RWPE2 (cell line): ENCODE measurements around the gene LSG1.

Experiments used
- ATAC-seq: fragments of 200-7000 bp; cut with Tn5 transposase; 3 replicates; pipeline ENCODE4 v1.9.1; 2021; ENCODE audit warnings: low read depth
- DNase-seq: peaks from one replicate; pipeline ENCODE4 v3.0.0-alpha.2; 2020; ENCODE audit warnings: low spot score
- H3K27ac ChIP-seq: fragments of 450-650 bp; 2 replicates; pipeline ENCODE4 v1.5.1; 2017; ENCODE audit warnings: mild to moderate bottlenecking; ENCODE audit not compliant: poor library complexity, severe bottlenecking
- H3K27me3 ChIP-seq: fragments of 250-450 bp; sonication (Bioruptor Pico); 2 replicates; pipeline ENCODE4 v1.5.1; 2021; ENCODE audit warnings: mild to moderate bottlenecking, moderate library complexity; ENCODE audit not compliant: insufficient read depth, poor library complexity, severe bottlenecking
- H3K36me3 ChIP-seq: fragments of 250-450 bp; sonication (Bioruptor Pico); 2 replicates; pipeline ENCODE4 v1.5.1; 2020; ENCODE audit warnings: low read depth, mild to moderate bottlenecking, moderate library complexity
- H3K4me1 ChIP-seq: fragments of 250-450 bp; sonication (Bioruptor Pico); 2 replicates; pipeline ENCODE4 v1.5.1; 2021; ENCODE audit warnings: mild to moderate bottlenecking, moderate library complexity; ENCODE audit not compliant: insufficient read depth, poor library complexity, severe bottlenecking
- H3K4me3 ChIP-seq: fragments of 250-450 bp; sonication (Bioruptor Pico); 2 replicates; pipeline ENCODE4 v1.5.1; 2021; ENCODE audit warnings: mild to moderate bottlenecking, moderate library complexity; ENCODE audit not compliant: severe bottlenecking
- H3K9me3 ChIP-seq: fragments of 250-450 bp; sonication (Bioruptor Pico); 2 replicates; pipeline ENCODE4 v1.5.1; 2021; ENCODE audit warnings: mild to moderate bottlenecking, moderate library complexity; ENCODE audit not compliant: severe bottlenecking
- TF ChIP-seq, protein P1 (sequence below): fragments of 450-650 bp; IDR thresholded peaks from one replicate; pipeline ENCODE4 v1.5.1; 2017; ENCODE audit warnings: mild to moderate bottlenecking, moderate library complexity; ENCODE audit not compliant: poor library complexity, severe bottlenecking

LSG1 gene

DNA sequence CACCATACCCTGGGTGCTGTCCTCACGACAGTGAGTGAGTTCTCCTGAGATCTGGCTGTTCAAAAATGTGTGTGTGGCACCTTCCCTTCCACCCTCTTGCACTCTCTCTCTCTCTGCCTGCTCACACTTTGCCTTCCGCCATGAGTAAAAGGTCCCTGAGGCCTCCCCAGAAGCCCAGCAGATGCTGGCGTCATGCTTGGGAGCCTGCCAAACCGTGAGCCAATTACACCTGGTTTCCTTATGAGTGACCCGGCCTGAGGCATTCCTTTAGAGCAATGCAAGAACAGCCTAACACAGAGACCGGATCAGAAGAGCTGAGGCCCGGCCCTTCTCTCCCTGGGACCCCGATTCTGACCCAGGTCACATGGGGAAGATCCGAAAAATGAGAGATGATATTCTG, 54.2 kb downstream of the LSG1 start:
- DNase-seq (no peak), ATAC-seq (no peak)
- Histone ChIP-seq H3K27ac (no peak overlapping the region), H3K4me1 (no peaks in the 10 kb centered on the region), H3K27me3 (no peaks in the 10 kb centered on the region), H3K4me3 (no peak overlapping the region), H3K9me3 (no peaks in the 10 kb centered on the region), H3K36me3 (0 out of 2 replicates have a peak, but pooled peaks cover 4% of the 10 kb centered on the region)
- TF ChIP-seq, protein P1, sequence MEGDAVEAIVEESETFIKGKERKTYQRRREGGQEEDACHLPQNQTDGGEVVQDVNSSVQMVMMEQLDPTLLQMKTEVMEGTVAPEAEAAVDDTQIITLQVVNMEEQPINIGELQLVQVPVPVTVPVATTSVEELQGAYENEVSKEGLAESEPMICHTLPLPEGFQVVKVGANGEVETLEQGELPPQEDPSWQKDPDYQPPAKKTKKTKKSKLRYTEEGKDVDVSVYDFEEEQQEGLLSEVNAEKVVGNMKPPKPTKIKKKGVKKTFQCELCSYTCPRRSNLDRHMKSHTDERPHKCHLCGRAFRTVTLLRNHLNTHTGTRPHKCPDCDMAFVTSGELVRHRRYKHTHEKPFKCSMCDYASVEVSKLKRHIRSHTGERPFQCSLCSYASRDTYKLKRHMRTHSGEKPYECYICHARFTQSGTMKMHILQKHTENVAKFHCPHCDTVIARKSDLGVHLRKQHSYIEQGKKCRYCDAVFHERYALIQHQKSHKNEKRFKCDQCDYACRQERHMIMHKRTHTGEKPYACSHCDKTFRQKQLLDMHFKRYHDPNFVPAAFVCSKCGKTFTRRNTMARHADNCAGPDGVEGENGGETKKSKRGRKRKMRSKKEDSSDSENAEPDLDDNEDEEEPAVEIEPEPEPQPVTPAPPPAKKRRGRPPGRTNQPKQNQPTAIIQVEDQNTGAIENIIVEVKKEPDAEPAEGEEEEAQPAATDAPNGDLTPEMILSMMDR: no peak

- DNase-seq (no peak), ATAC-seq (no peak)
- H3K27ac ChIP-seq: no peak overlapping the region
- TF ChIP-seq, protein P1: no peak
- 0 out of 2 replicates have a peak, but pooled peaks cover 4% of the 10 kb centered on the region for H3K36me3 ChIP-seq
- H3K4me1 ChIP-seq: no peaks in the 10 kb centered on the region
- no peaks in the 10 kb centered on the region for H3K9me3 ChIP-seq
- no peaks in the 10 kb centered on the region for H3K27me3 ChIP-seq
- H3K4me3 ChIP-seq: no peak overlapping the region
Observed at GRCh38 chr3:194617143-194617671, 54.8 kb downstream of the LSG1 start.

DNA sequence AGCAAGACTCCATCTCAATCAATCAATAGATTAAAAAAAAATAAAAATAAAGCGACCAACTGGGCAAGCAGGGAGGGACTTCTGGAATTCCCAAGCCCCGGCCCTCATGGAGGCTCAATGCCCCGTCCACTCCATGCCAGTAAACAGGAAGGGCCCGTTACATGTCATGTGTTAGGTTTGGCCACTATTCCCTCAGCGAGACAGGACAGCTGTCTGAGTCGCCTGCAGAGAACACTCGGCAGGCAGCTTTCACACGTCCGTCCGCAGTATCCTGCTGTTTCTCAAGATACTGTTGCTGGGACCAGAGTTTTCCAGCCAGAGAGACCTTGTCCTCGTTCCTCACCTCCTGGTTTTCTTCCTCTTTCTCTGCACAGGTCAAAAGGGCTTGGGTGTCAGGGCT, 56.8 kb downstream of the LSG1 start:
- Histone ChIP-seq H3K27me3 (no peaks in the 10 kb centered on the region), H3K4me3 (no peak overlapping the region), H3K27ac (no peak overlapping the region), H3K36me3 (0 out of 2 replicates have a peak, but pooled peaks cover 4% of the 10 kb centered on the region), H3K9me3 (no peaks in the 10 kb centered on the region), H3K4me1 (no peaks in the 10 kb centered on the region)
- no peak for ATAC-seq
- TF ChIP-seq, protein P1: no peak
- no peak for DNase-seq

DNA sequence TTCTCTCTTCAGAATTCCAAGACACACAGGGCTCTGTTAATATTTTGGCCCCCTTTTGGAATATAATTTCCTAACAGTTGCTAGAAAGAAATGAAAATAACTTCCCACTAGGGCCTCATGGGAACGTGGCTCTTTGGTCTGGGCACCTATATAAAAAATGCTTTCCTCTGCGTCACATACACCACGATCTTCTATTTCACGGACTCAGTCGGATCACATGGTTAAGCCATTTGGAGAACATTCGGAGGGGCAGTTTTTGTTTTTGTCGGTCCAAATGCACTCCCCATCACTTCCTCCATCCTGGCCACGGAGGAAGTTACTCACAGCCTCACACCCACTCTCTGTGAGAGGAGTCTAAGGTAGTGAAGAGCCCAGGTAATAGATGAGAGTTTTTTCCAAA, 59.8 kb downstream of the LSG1 start:
- TF ChIP-seq, protein P1: no peak
- Histone ChIP-seq H3K27ac (no peak overlapping the region), H3K36me3 (no peaks in the 10 kb centered on the region), H3K27me3 (no peaks in the 10 kb centered on the region), H3K9me3 (no peaks in the 10 kb centered on the region), H3K4me1 (no peaks in the 10 kb centered on the region), H3K4me3 (no peak overlapping the region)
- DNase-seq (no peak), ATAC-seq (no peak)

DNA sequence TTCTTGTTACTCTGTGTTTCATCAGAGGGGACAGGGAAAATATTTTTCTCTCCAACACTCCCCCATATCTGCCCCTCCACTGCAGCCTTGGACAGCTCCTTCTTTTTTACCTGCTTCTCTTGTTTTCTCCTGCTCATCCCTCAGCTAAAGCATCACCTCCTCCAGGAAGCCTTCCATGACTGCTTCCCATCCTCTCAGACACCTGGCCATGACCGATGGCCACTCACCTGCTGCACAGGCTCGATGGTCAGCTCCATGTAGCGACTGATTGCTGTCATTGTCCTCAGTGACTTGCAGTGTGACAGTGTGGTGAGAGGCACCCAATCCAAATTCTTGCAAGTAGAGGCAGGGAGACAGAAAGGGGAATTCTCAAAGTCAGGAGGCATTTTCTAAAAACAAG, 61.3 kb downstream of the LSG1 start:
- TF ChIP-seq, protein P1: no peak
- Histone ChIP-seq H3K27ac (no peak overlapping the region), H3K9me3 (no peaks in the 10 kb centered on the region), H3K4me3 (no peak overlapping the region), H3K36me3 (no peaks in the 10 kb centered on the region), H3K4me1 (no peaks in the 10 kb centered on the region), H3K27me3 (no peaks in the 10 kb centered on the region)
- ATAC-seq (no peak), DNase-seq (no peak)
